ENCODE results near the gene XXYLT1.

DNA sequence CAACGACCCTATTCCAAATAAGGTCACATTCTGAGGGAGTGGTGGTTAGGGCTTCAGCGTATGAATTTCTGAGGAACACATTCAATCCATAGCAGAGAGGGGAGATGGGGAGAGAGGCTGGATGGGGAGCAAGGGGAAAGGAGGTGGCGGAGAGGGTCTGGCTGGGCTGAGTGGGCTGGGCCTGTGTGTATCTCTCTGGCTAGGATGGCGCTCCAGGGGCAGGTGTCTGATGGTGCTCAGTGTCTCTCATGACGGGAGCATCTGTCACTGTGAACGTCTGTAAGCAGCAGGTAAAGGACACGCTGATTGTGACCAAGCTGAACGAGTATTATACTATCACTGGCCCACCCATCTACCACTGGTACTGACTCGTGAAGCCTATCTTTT, 159.6 kb downstream of the XXYLT1 start:
- TF ChIP-seq ELF4 (IDR thresholded peaks at IDR 0.05), result no peak
- TF ChIP-seq NFRKB (IDR thresholded peaks at IDR 0.05), result no peak
- no peak for TF ChIP-seq ARNT (IDR thresholded peaks at IDR 0.05)
- TF ChIP-seq SUZ12 (IDR thresholded peaks at IDR 0.05), result no peak
- TF ChIP-seq FOXM1 (IDR thresholded peaks at IDR 0.05; ENCODE audit: borderline replicate concordance), result no peak
- TF ChIP-seq TARDBP (IDR thresholded peaks at IDR 0.05), result no peak
- no peak for TF ChIP-seq BHLHE40 (IDR thresholded peaks at IDR 0.05; ENCODE audit: borderline replicate concordance)
- TF ChIP-seq, protein P1, sequence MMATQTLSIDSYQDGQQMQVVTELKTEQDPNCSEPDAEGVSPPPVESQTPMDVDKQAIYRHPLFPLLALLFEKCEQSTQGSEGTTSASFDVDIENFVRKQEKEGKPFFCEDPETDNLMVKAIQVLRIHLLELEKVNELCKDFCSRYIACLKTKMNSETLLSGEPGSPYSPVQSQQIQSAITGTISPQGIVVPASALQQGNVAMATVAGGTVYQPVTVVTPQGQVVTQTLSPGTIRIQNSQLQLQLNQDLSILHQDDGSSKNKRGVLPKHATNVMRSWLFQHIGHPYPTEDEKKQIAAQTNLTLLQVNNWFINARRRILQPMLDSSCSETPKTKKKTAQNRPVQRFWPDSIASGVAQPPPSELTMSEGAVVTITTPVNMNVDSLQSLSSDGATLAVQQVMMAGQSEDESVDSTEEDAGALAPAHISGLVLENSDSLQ (IDR thresholded peaks at IDR 0.05), result no peak

Measured in HEK293T (cell line).